T-cell (primary cell): ENCODE data around the gene INPP5D. TPM values are rescaled to one million over a fixed set of nuclear protein-coding genes. Genes with fewer than 3 reads are reported as not detected.
"Not testable (repeated sequence)": the region's sequence is repeated elsewhere in the genome, so short reads cannot be mapped to it uniquely, and the experiment has no call there.

Experiments used
- ATAC-seq, 4 experiments: fragments of 200-7000 bp in 3 of 4; fragments of 150-1000 bp in 1 of 4; cut with Tn5 transposase; replicated peaks in 1 of 4; 1 replicate in 3 of 4; 2 replicates in 1 of 4; pipeline ENCODE4 v1.10.0; 2021; ENCODE audit warnings: moderate library complexity in 3 of 4, mild to moderate bottlenecking in 2 of 4, moderate number of reproducible peaks in 1 of 4
- CTCF ChIA-PET, 2 donors: fragments of 300-600 bp; sonication (Branson Sonifier 250); formaldehyde crosslinking; loops; one replicate each; lab custom pipeline; 2022; ENCODE audit warnings: antibody characterized with exemption in 2 of 2; lab: Charles Lee
- POLR2A ChIA-PET, 2 donors: fragments of 300-600 bp; sonication (Branson Sonifier 250); formaldehyde crosslinking; loops; one replicate each; lab custom pipeline; 2022; ENCODE audit warnings: antibody characterized with exemption in 2 of 2; lab: Charles Lee
- DNase-seq, 35 experiments: peaks; one replicate each; pipeline versions ENCODE4 v3.0.0 to v3.0.0-alpha.2; 2013 to 2023
- H3K27ac ChIP-seq: one replicate; pipeline ENCODE4 v1.5.1; 2013; ENCODE audit warnings: low read length
- H3K27me3 ChIP-seq, 2 experiments: replicated peaks in 1 of 2; 1 replicate in 1 of 2; 2 replicates in 1 of 2; pipeline versions ENCODE4 v1.6.1 to v1.7.0; 2013; ENCODE audit warnings: low read length in 1 of 2, mixed read lengths in 1 of 2; ENCODE audit not compliant: control insufficient read depth in 2 of 2, insufficient read depth in 2 of 2; ENCODE audit errors: extremely low read depth in 1 of 2
- H3K36me3 ChIP-seq, 2 donors: 1 replicate in 1 of 2; 2 replicates in 1 of 2; pipeline versions ENCODE4 v1.6.1 to v1.7.0; 2013; ENCODE audit warnings: low read length in 1 of 2; ENCODE audit not compliant: control insufficient read depth in 2 of 2, insufficient read depth in 1 of 2; ENCODE audit errors: extremely low read depth in 1 of 2
- H3K4me1 ChIP-seq, 2 experiments: 1 replicate in 1 of 2; 2 replicates in 1 of 2; pipeline versions ENCODE4 v1.6.1 to v1.7.0; 2013; ENCODE audit warnings: low read length in 2 of 2, mixed read lengths in 1 of 2; ENCODE audit not compliant: insufficient read depth in 2 of 2, control insufficient read depth in 1 of 2; ENCODE audit errors: extremely low read depth in 1 of 2
- H3K4me3 ChIP-seq, 2 donors: 1 replicate in 1 of 2; 2 replicates in 1 of 2; pipeline versions ENCODE4 v1.5.1 to v1.7.0; 2013; ENCODE audit warnings: mild to moderate bottlenecking in 2 of 2, low read length in 1 of 2, moderate library complexity in 1 of 2; ENCODE audit not compliant: control insufficient read depth in 1 of 2; ENCODE audit errors: extremely low read depth in 1 of 2
- H3K9me3 ChIP-seq: 2 replicates; pipeline ENCODE4 v1.7.0; 2013
- H3K27ac Mint-ChIP-seq, 2 donors: one replicate each; pipeline ENCODE4 v1.8.0; 2020 to 2021; ENCODE audit warnings: mild to moderate bottlenecking in 2 of 2, mixed read lengths in 2 of 2
- H3K27me3 Mint-ChIP-seq, 2 donors: one replicate each; pipeline ENCODE4 v1.8.0; 2021 to 2022; ENCODE audit warnings: mixed read lengths in 2 of 2
- H3K36me3 Mint-ChIP-seq: one replicate; pipeline ENCODE4 v1.8.0; 2021; ENCODE audit warnings: mixed read lengths
- H3K4me1 Mint-ChIP-seq, 3 donors: one replicate each; pipeline ENCODE4 v1.8.0; 2020 to 2022; ENCODE audit warnings: mixed read lengths in 3 of 3, mild to moderate bottlenecking in 1 of 3
- H3K4me3 Mint-ChIP-seq, 3 donors: one replicate each; pipeline ENCODE4 v1.8.0; 2020 to 2022; ENCODE audit warnings: mild to moderate bottlenecking in 3 of 3, mixed read lengths in 3 of 3, moderate library complexity in 3 of 3
- H3K9me3 Mint-ChIP-seq, 3 donors: one replicate each; pipeline ENCODE4 v1.8.0; 2020 to 2022; ENCODE audit warnings: mixed read lengths in 3 of 3
- WGBS: methylation state at CpG from one replicate; pipeline ENCODE4 v1.1.5; 2013; ENCODE audit warnings: missing lambda C conversion rate; ENCODE audit not compliant: insufficient coverage; 5-methylcytosine and 5-hydroxymethylcytosine counted together
- total RNA-seq, 35 experiments: library from RNA in 6 of 35; stranded (reverse) in 6 of 35; fragments of 120-200 nt in 1 of 35; gene quantifications; one replicate each; pipeline versions ENCODE4 v1.2.1 to v1.2.4 and lab custom pipeline; 2013 to 2026

The INPP5D gene
- total RNA-seq, 5 donors from 2014 or later (not counting 1 experiment from before 2014, with no cell fraction given) = 108 to 216 (median 135) TPM

DNA sequence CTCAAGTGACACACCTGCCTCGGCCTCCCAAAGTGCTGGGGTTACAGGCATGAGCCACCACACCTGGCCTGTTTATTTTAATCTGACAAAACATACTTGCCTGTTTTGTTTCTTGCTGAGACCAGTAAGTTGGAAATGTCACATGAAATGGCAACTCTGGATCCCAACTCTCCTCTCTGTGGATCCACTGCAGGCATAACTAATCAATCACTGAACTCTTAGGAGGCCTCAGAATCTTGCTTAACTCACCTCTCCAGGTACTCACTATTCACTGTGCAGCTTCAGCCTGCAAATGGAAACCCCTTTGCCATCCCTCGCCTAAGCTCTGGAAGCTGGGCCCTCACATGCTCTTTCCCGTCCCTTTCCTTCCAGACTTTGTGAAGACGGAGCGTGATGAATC is 134.9 kb downstream of the INPP5D start:
- Mint-ChIP-seq H3K27me3 (no peaks in the 10 kb centered on the region), H3K36me3 (peaks cover 74% of the 10 kb centered on the region), H3K27ac (no peak overlapping the region), H3K4me3 (no peak overlapping the region), H3K4me1 (no peaks in the 10 kb centered on the region), H3K9me3 (no peaks in the 10 kb centered on the region)
- Histone ChIP-seq H3K27ac (no peak overlapping the region), H3K4me3 (no peak overlapping the region), H3K36me3 (peaks cover 13 to 90% of the 10 kb centered on the region in 2 donors), H3K27me3 (no peaks in the 10 kb centered on the region), H3K9me3 (no peaks in the 10 kb centered on the region), H3K4me1 (no peaks in the 10 kb centered on the region)
- ChIA-PET POLR2A (no interaction called here), CTCF (no interaction called here)
- 100% methylated on average over 2 of the region's 5 CpGs for WGBS
- ATAC-seq (no peak), DNase-seq (no peak)

DNA sequence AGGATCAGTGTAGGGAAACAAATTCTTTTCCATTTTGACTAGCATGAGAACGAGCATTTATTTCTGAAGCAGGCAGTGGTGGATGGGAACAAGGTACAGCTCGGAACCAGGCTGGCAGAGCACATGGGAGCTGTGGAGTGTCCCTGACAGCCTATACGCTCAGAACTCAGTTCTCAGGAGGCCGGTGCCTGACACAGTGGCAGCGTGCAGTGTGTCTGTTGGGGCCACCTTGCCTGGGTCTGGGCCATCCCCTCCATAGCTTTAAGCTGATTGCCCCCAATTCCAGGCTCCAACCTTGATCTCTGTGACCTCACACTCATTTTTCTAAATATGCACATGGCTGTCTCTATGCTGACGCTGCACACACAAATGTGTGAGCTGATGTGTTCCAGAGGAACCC is 136.9 kb downstream of the INPP5D start:
- ChIA-PET POLR2A (interaction anchor here in 1 of 2 donors (0.6 kb wide), 1 partner anchor 718 kb away, joined by 3 read pairs; no protein-coding TSS in a partner anchor), CTCF (interaction anchor here in 1 of 2 donors (0.6 kb wide), 1 partner anchor 513 kb away, joined by 8 read pairs; no protein-coding TSS in a partner anchor)

DNA sequence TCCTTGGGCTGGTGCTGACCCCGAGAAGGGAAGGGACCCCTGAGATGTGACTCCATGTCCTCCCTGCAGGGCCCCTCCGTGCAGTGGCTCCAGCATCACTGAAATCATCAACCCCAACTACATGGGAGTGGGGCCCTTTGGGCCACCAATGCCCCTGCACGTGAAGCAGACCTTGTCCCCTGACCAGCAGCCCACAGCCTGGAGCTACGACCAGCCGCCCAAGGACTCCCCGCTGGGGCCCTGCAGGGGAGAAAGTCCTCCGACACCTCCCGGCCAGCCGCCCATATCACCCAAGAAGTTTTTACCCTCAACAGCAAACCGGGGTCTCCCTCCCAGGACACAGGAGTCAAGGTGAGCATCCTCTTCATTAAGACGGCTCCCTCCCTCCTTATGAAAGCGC is 137.9 kb downstream of the INPP5D start:
- ATAC-seq = no peak
- 96% methylated on average over 6 of the region's 12 CpGs for WGBS

More for the DNA sequence above, 136.9 kb downstream of the INPP5D start:
- no peaks in the 10 kb centered on the region for H3K27me3 ChIP-seq
- H3K9me3 ChIP-seq = no peaks in the 10 kb centered on the region
- no peaks in the 10 kb centered on the region for H3K9me3 Mint-ChIP-seq
- no peak overlapping the region for H3K27ac ChIP-seq
- no peak for ATAC-seq
- peaks cover 75% of the 10 kb centered on the region for H3K36me3 Mint-ChIP-seq
- H3K36me3 ChIP-seq = peaks cover 25 to 88% of the 10 kb centered on the region in 2 donors
- no peaks in the 10 kb centered on the region for H3K27me3 Mint-ChIP-seq
- H3K4me3 ChIP-seq = no peak overlapping the region
- no peaks in the 10 kb centered on the region for H3K4me1 Mint-ChIP-seq
- H3K4me3 Mint-ChIP-seq = no peak overlapping the region
- no peaks in the 10 kb centered on the region for H3K4me1 ChIP-seq
- DNase-seq = no peak
- WGBS = 100% methylated on average over 5 of the region's 6 CpGs
- peak overlapping the region in 1 of 2 donors; percentile 6 for H3K27ac Mint-ChIP-seq

DNA sequence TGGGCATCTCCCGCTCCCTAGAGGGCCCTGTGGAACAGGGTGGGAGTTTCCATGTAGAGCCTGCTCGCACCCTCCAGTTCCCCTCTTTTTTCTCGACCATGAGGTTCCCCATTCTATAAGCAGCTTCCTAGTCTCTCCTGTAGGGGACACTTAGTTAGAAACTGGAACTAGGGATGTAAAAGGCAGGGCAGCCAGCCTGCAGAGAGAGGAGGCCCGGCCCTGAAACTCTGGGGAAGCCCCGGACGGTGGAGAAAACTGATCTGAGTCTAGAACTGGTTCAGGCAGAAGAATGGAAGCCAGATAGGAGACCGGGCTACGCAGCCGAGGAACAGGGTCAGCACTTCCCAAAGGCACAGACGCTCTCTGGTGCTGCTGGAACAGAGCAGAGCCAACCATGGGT is 139.7 kb downstream of the INPP5D start:
- CTCF ChIA-PET = interaction anchor here (0.5 to 0.6 kb wide), 2 partner anchors 29 to 83 kb away, joined by 3 read pairs; no protein-coding TSS in a partner anchor
- ATAC-seq (no peak), DNase-seq (no peak)
- Histone ChIP-seq H3K27me3 (no peaks in the 10 kb centered on the region), H3K4me1 (no peaks in the 10 kb centered on the region), H3K9me3 (no peaks in the 10 kb centered on the region), H3K4me3 (no peak overlapping the region), H3K36me3 (peaks cover 33 to 89% of the 10 kb centered on the region in 2 donors), H3K27ac (no peak overlapping the region)
- POLR2A ChIA-PET = interaction anchor here in 1 of 2 donors (0.7 kb wide), 1 partner anchor 569 kb away, joined by 3 read pairs; no protein-coding TSS in a partner anchor
- H3K36me3 Mint-ChIP-seq = peaks cover 79% of the 10 kb centered on the region
- peaks cover 0 to 5% (median 0%) of the 10 kb centered on the region in 3 donors for H3K4me1 Mint-ChIP-seq
- 93% methylated on average over 7 of the region's 10 CpGs for WGBS
- no peak overlapping the region for H3K4me3 Mint-ChIP-seq
- no peaks in the 10 kb centered on the region for H3K27me3 Mint-ChIP-seq
- H3K27ac Mint-ChIP-seq = no peak overlapping the region
- peaks cover 0 to 4% (median 0%) of the 10 kb centered on the region in 3 donors for H3K9me3 Mint-ChIP-seq

More for the DNA sequence above, 137.9 kb downstream of the INPP5D start:
- DNase-seq = no peak
- no peak overlapping the region for H3K4me3 Mint-ChIP-seq
- Histone ChIP-seq H3K4me3 (no peak overlapping the region), H3K9me3 (no peaks in the 10 kb centered on the region), H3K27me3 (no peaks in the 10 kb centered on the region), H3K27ac (no peak overlapping the region), H3K36me3 (peaks cover 29 to 89% of the 10 kb centered on the region in 2 donors), H3K4me1 (no peaks in the 10 kb centered on the region)
- H3K36me3 Mint-ChIP-seq = peaks cover 77% of the 10 kb centered on the region
- H3K4me1 Mint-ChIP-seq = peaks cover 0 to 2% (median 0%) of the 10 kb centered on the region in 3 donors
- H3K27ac Mint-ChIP-seq = no peak overlapping the region
- H3K27me3 Mint-ChIP-seq = no peaks in the 10 kb centered on the region
- ChIA-PET POLR2A (no interaction called here), CTCF (interaction anchor here (0.5 kb wide), 2 partner anchors 595 to 1291 kb away, joined by 3 to 5 read pairs; no protein-coding TSS in a partner anchor)
- H3K9me3 Mint-ChIP-seq = peaks cover 0 to 4% (median 0%) of the 10 kb centered on the region in 3 donors

DNA sequence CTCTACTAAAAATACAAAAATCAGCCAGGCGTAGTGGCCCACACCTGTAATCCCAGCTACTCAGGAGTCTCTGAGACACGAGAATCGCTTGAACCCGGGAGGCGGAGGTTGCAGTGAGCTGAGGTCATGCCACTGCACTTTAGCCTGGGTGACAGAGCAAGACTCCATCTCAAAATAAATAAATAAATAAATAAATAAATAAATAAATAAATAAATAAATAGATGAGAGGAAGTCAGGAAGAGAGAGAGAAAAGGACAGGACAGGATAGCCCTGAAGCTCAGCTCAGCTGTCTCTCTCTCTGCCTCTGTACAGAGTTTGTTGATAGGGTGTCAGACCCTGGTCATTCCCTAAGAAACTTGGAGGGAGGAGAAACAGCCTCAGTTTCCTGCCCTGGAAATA is 140.6 kb downstream of the INPP5D start:
- DNase-seq, H3K4me3 Mint-ChIP-seq, H3K4me3 ChIP-seq, H3K4me1 Mint-ChIP-seq, H3K27me3 ChIP-seq, POLR2A ChIA-PET, ATAC-seq, H3K27ac Mint-ChIP-seq, H3K27me3 Mint-ChIP-seq, H3K27ac ChIP-seq, H3K9me3 ChIP-seq, H3K9me3 Mint-ChIP-seq, H3K4me1 ChIP-seq: not testable (repeated sequence)
- H3K36me3 Mint-ChIP-seq = peaks cover 74% of the 10 kb centered on the region
- H3K36me3 ChIP-seq = peaks cover 33 to 86% of the 10 kb centered on the region in 2 donors
- WGBS = 100% methylated on average over 1 of the region's 5 CpGs
- CTCF ChIA-PET = interaction anchor here (0.6 kb wide), 2 partner anchors 28 to 82 kb away, joined by 3 to 4 read pairs; no protein-coding TSS in a partner anchor

DNA sequence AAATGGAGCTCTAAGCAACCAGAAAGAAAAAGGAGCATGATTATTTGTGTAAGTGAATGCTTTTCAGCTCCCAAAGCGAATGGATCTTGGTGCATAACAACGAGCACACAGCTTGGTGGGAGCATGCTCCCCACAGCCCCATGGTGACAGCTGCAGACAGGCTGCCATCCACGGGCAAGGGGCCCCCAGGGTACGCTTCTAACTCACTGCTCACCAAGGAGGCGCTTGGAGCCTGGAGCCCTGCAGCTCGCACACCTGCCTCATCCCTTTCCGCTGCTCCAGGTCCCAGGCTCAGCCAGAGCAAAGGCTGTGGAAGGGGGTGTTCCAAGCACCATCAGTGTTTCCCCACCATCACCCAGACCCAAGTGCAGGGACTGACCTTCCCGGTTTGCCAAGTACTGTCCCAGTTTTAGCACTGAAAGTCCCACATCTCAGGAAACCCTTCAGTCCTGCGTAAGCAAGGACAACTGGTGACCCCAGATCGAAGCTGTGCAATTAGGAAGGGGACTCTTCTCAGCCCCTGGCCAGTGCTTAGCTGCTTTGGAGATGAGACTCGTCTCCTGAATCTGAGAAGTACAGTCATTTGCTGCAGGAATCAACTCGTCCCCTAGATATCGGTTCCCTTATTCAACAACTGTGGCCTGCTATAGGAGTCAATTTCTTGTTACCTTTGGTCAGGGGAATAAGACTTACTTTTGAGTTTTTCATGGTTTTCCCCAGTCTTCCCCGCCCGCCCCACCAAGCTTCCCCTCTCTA is 141.3 kb downstream of the INPP5D start:
- ChIA-PET CTCF (interaction anchor here in 1 of 2 donors (0.6 to 1.1 kb wide), 2 partner anchors 27 to 104 kb away, joined by 3 to 4 read pairs; no protein-coding TSS in a partner anchor), POLR2A (no interaction called here)
- Histone ChIP-seq H3K4me1 (no peaks in the 10 kb centered on the region), H3K9me3 (no peaks in the 10 kb centered on the region), H3K27ac (no peak overlapping the region), H3K4me3 (no peak overlapping the region), H3K36me3 (peaks cover 34 to 85% of the 10 kb centered on the region in 2 donors), H3K27me3 (no peaks in the 10 kb centered on the region)
- DNase-seq (no peak), ATAC-seq (no peak)
- H3K36me3 Mint-ChIP-seq = peaks cover 68% of the 10 kb centered on the region
- peak overlapping the region; percentile 44 to 64 for H3K27ac Mint-ChIP-seq
- 94% methylated on average over 10 of the region's 15 CpGs for WGBS
- H3K9me3 Mint-ChIP-seq = peaks cover 0 to 4% (median 0%) of the 10 kb centered on the region in 3 donors
- H3K27me3 Mint-ChIP-seq = no peaks in the 10 kb centered on the region
- H3K4me1 Mint-ChIP-seq = peaks cover 0 to 5% (median 0%) of the 10 kb centered on the region in 3 donors
- no peak overlapping the region for H3K4me3 Mint-ChIP-seq
